Loucy (cell line): ENCODE measurements around the gene SLC28A1.

Experiments
- H2AFZ ChIP-seq: fragments of 200-600 bp; sonication (generic); 2 replicates; pipeline ENCODE4 v1.6.0; 2016; ENCODE audit warnings: antibody characterized with exemption, mild to moderate bottlenecking, low read length, moderate library complexity
- H3F3A ChIP-seq: fragments of 200-600 bp; 2 replicates; pipeline ENCODE4 v1.6.0; 2016; ENCODE audit warnings: antibody characterized with exemption, low read depth, mild to moderate bottlenecking
- H3K27me3 ChIP-seq: fragments of 200-600 bp; sonication (generic); 2 replicates; pipeline ENCODE4 v1.6.1; 2014; ENCODE audit warnings: low read length, mild to moderate bottlenecking; ENCODE audit not compliant: insufficient read depth, poor library complexity, severe bottlenecking
- H3K36me3 ChIP-seq: fragments of 200-600 bp; sonication (generic); 2 replicates; pipeline ENCODE4 v1.6.1; 2016; ENCODE audit warnings: low read length; ENCODE audit not compliant: insufficient read depth
- H3K4me1 ChIP-seq: fragments of 200-600 bp; sonication (generic); 2 replicates; pipeline ENCODE4 v1.5.1; 2014; ENCODE audit warnings: low read length, mild to moderate bottlenecking; ENCODE audit not compliant: insufficient read depth, poor library complexity, severe bottlenecking
- H3K4me2 ChIP-seq: fragments of 200-600 bp; sonication (generic); 2 replicates; pipeline ENCODE4 v1.6.0; 2014; ENCODE audit warnings: antibody characterized with exemption, low read length, low read depth, mild to moderate bottlenecking; ENCODE audit not compliant: poor library complexity, severe bottlenecking
- H3K4me3 ChIP-seq: fragments of 200-600 bp; sonication (generic); 2 replicates; pipeline ENCODE4 v1.5.1; 2014; ENCODE audit warnings: low read length, mild to moderate bottlenecking, mixed read lengths; ENCODE audit not compliant: poor library complexity, severe bottlenecking
- H3K79me2 ChIP-seq: fragments of 200-600 bp; sonication (generic); 2 replicates; pipeline ENCODE4 v1.6.1; 2014; ENCODE audit warnings: low read length; ENCODE audit not compliant: insufficient read depth
- H3K9ac ChIP-seq: fragments of 200-600 bp; sonication (generic); 2 replicates; pipeline ENCODE4 v1.6.0; 2014; ENCODE audit warnings: mild to moderate bottlenecking, low read depth, low read length, moderate library complexity; ENCODE audit not compliant: poor library complexity, severe bottlenecking
- H3K9me2 ChIP-seq: fragments of 200-600 bp; sonication (generic); replicated peaks from 2 replicates; pipeline ENCODE4 v1.6.1; 2016; ENCODE audit warnings: low read depth, low read length, mixed read lengths
- H3K9me3 ChIP-seq: fragments of 200-600 bp; sonication (generic); 2 replicates; pipeline ENCODE4 v1.6.1; 2014; ENCODE audit warnings: mild to moderate bottlenecking, antibody characterized with exemption, low read length, low read depth; ENCODE audit not compliant: insufficient read depth
- H4K20me1 ChIP-seq: fragments of 200-600 bp; sonication (generic); 2 replicates; pipeline ENCODE4 v1.6.0; 2014; ENCODE audit warnings: antibody characterized with exemption, low read length, mild to moderate bottlenecking; ENCODE audit not compliant: insufficient read depth, poor library complexity, severe bottlenecking
- CTCF ChIP-seq: fragments of 200-600 bp; sonication (generic); conservative IDR thresholded peaks from 2 replicates; pipeline ENCODE4 v1.5.1; 2014; ENCODE audit warnings: mild to moderate bottlenecking, antibody characterized with exemption, low read length
- EZH2phosphoT487 ChIP-seq: fragments of 200-600 bp; IDR thresholded peaks from 2 replicates; pipeline ENCODE4 v1.6.1; 2018; ENCODE audit warnings: antibody characterized with exemption, mild to moderate bottlenecking, moderate library complexity, borderline replicate concordance

SLC28A1 gene

GRCh38 chr15:84917452-84917851 lies 33.0 kb downstream of the SLC28A1 start:
- H3K4me1 ChIP-seq: peaks cover 17% of the 10 kb centered on the region
- H3K9ac ChIP-seq: no peak overlapping the region
- no peak overlapping the region for H3K4me3 ChIP-seq
- H3K9me2 ChIP-seq: no peaks in the 10 kb centered on the region
- TF ChIP-seq EZH2phosphoT487 (no peak), CTCF (no peak)
- H4K20me1 ChIP-seq: no peaks in the 10 kb centered on the region
- no peaks in the 10 kb centered on the region for H3K9me3 ChIP-seq
- H3K27me3 ChIP-seq: no peaks in the 10 kb centered on the region
- no peaks in the 10 kb centered on the region for H3F3A ChIP-seq
- H3K79me2 ChIP-seq: no peaks in the 10 kb centered on the region
- no peak overlapping the region for H2AFZ ChIP-seq
- no peak overlapping the region for H3K4me2 ChIP-seq
- no peaks in the 10 kb centered on the region for H3K36me3 ChIP-seq

GRCh38 chr15:84919106-84919667 lies 34.7 kb downstream of the SLC28A1 start:
- H3K79me2 ChIP-seq: no peaks in the 10 kb centered on the region
- no peaks in the 10 kb centered on the region for H4K20me1 ChIP-seq
- no peaks in the 10 kb centered on the region for H3K27me3 ChIP-seq
- TF ChIP-seq CTCF (no peak), EZH2phosphoT487 (no peak)
- no peaks in the 10 kb centered on the region for H3F3A ChIP-seq
- no peaks in the 10 kb centered on the region for H3K9me3 ChIP-seq
- H3K9me2 ChIP-seq: no peaks in the 10 kb centered on the region
- H3K4me2 ChIP-seq: no peak overlapping the region
- peaks cover 16% of the 10 kb centered on the region for H3K4me1 ChIP-seq
- H2AFZ ChIP-seq: no peak overlapping the region
- no peak overlapping the region for H3K4me3 ChIP-seq
- H3K36me3 ChIP-seq: no peaks in the 10 kb centered on the region
- no peak overlapping the region for H3K9ac ChIP-seq

- H3K9me3 ChIP-seq: no peaks in the 10 kb centered on the region
- no peaks in the 10 kb centered on the region for H3K9me2 ChIP-seq
- H4K20me1 ChIP-seq: no peaks in the 10 kb centered on the region
- H3F3A ChIP-seq: no peaks in the 10 kb centered on the region
- H3K36me3 ChIP-seq: no peaks in the 10 kb centered on the region
- H3K79me2 ChIP-seq: no peaks in the 10 kb centered on the region
- no peak overlapping the region for H3K4me2 ChIP-seq
- no peaks in the 10 kb centered on the region for H3K4me1 ChIP-seq
- no peak for TF ChIP-seq EZH2phosphoT487
- TF ChIP-seq CTCF: no peak
- no peak overlapping the region for H3K4me3 ChIP-seq
- H3K9ac ChIP-seq: no peak overlapping the region
- no peaks in the 10 kb centered on the region for H3K27me3 ChIP-seq
- no peak overlapping the region for H2AFZ ChIP-seq
Observed at GRCh38 chr15:84921121-84921520, 36.7 kb downstream of the SLC28A1 start.
